ENCODE results near the gene PTPRM. TPM values are rescaled to one million over a fixed set of nuclear protein-coding genes. Genes with fewer than 3 reads are reported as not detected.

Gene PTPRM
- polyA plus RNA-seq, 1 donor (not counting 4 experiments of a cell fraction or from before 2014, with no cell fraction given) = 54.5 TPM

DNA sequence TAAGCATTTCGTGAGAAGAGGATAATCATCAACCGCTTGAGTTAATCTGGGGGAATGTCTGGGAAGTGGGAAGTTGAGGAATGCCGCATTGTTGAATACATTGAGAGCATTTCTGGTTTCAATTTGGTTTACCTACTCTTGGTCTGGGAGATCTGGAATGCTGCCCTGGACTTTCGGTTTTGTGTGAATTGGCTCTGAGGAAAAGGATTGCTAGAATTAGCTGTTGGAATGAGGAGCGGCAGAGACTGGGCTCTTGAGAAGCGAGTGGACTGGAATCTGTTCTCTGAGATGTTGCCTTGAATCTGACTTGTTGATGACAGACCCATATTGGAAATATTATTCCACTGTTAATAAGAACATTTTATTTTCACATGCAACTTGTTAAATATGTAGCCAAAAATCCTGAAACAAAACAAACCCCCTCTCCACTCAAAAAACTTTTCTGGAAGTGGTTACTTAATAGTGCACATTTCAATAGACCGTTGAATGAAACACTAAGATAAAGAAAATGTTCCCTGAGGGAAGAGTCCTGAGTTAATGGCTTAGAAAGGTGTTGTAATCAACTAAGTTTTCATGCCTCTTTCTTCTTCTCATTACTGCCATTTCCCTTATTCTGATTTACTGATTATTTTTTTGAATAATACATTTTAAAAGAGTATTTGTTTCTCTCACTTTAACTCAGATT is 50.8 kb downstream of the PTPRM start:
- no peaks in the 10 kb centered on the region for H4K20me1 ChIP-seq (ENCODE audit: control insufficient read depth, extremely low read depth, insufficient read depth, low read length)
- TF ChIP-seq EZH2 (IDR thresholded peaks at IDR 0.05; ENCODE audit: low read length) = no peak
- TF ChIP-seq, protein P1, sequence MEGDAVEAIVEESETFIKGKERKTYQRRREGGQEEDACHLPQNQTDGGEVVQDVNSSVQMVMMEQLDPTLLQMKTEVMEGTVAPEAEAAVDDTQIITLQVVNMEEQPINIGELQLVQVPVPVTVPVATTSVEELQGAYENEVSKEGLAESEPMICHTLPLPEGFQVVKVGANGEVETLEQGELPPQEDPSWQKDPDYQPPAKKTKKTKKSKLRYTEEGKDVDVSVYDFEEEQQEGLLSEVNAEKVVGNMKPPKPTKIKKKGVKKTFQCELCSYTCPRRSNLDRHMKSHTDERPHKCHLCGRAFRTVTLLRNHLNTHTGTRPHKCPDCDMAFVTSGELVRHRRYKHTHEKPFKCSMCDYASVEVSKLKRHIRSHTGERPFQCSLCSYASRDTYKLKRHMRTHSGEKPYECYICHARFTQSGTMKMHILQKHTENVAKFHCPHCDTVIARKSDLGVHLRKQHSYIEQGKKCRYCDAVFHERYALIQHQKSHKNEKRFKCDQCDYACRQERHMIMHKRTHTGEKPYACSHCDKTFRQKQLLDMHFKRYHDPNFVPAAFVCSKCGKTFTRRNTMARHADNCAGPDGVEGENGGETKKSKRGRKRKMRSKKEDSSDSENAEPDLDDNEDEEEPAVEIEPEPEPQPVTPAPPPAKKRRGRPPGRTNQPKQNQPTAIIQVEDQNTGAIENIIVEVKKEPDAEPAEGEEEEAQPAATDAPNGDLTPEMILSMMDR (optimal IDR thresholded peaks at IDR 0.05 in 1 of 3, IDR thresholded peaks at IDR 0.05 in 1 of 3, conservative IDR thresholded peaks at IDR 0.05 in 1 of 3; ENCODE audit: extremely low read depth in 1 of 3, insufficient read depth in 2 of 3, low read length in 3 of 3) = no peak
- no peak overlapping the region for H3K4me2 ChIP-seq (ENCODE audit: control insufficient read depth, extremely low read depth, insufficient read depth, low read depth, low read length)
- H2AFZ ChIP-seq (ENCODE audit: control insufficient read depth, low read length) = no peak overlapping the region
- H3K4me1 ChIP-seq (ENCODE audit: control insufficient read depth, extremely low read depth, insufficient read depth, low read length) = peaks cover 12% of the 10 kb centered on the region
- H3K4me3 ChIP-seq (ENCODE audit: control insufficient read depth in 2 of 3, extremely low read depth in 1 of 3, insufficient read depth in 2 of 3, low read depth in 1 of 3, low read length in 3 of 3) = no peak overlapping the region
- no peaks in the 10 kb centered on the region for H3K36me3 ChIP-seq (ENCODE audit: control insufficient read depth in 2 of 2, extremely low read depth in 1 of 2, insufficient read depth in 2 of 2, low read length in 2 of 2)
- FAIRE-seq (peak; percentile 13), DNase-seq (ENCODE audit: low read depth, low spot score) (no peak)
- H3K27ac ChIP-seq (ENCODE audit: control insufficient read depth, insufficient read depth, low read length) = no peak overlapping the region
- H3K9ac ChIP-seq (ENCODE audit: control insufficient read depth, extremely low read depth, insufficient read depth, low read length) = no peak overlapping the region
- no peaks in the 10 kb centered on the region for H3K9me3 ChIP-seq (ENCODE audit: control insufficient read depth, low read depth, low read length)
- no peaks in the 10 kb centered on the region for H3K9me1 ChIP-seq (ENCODE audit: control insufficient read depth, extremely low read depth, insufficient read depth, low read length)
- peaks cover 14% of the 10 kb centered on the region for H3K79me2 ChIP-seq (ENCODE audit: control insufficient read depth, insufficient read depth, low read length)
- dilution Hi-C loops (cut with MboI; ENCODE audit: extremely low pct_ligation_motif_present, low sequenced_read_pairs) = no loop called here
- no peaks in the 10 kb centered on the region for H3K27me3 ChIP-seq (ENCODE audit: control insufficient read depth, extremely low read depth, insufficient read depth, low read length)

DNA sequence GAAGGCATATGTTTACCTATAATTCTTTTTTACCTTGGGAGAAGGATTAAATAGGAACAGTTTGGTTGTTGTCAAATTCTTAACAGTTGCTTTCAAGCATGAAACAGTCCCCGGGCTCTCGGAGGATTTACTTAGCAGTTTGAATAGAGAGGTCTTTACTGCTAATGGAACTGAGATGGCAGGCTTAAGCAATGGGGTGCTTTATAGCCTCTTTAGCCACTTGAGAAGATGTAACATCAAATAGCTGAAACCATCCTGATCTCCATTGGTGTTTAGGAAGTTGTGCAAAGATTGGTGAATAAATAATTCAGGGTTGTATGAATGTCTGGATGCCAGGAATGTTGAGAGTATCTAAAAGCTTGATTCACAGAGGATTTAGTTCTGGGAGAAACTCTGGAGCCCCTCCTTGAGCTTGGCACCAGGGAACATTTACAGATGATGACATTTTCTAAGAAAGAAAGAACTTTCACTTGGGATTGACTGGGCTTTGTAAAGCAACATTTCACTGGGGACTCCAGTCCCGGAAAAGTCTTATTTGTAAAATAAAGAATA is 51.9 kb downstream of the PTPRM start:
- peaks cover 12% of the 10 kb centered on the region for H3K4me1 ChIP-seq (ENCODE audit: control insufficient read depth, extremely low read depth, insufficient read depth, low read length)
- TF ChIP-seq, protein P1 (optimal IDR thresholded peaks at IDR 0.05 in 1 of 3, IDR thresholded peaks at IDR 0.05 in 1 of 3, conservative IDR thresholded peaks at IDR 0.05 in 1 of 3; ENCODE audit: extremely low read depth in 1 of 3, insufficient read depth in 2 of 3, low read length in 3 of 3) = no peak
- no peak for TF ChIP-seq EZH2 (IDR thresholded peaks at IDR 0.05; ENCODE audit: low read length)
- H4K20me1 ChIP-seq (ENCODE audit: control insufficient read depth, extremely low read depth, insufficient read depth, low read length) = no peaks in the 10 kb centered on the region
- H3K36me3 ChIP-seq (ENCODE audit: control insufficient read depth in 2 of 2, extremely low read depth in 1 of 2, insufficient read depth in 2 of 2, low read length in 2 of 2) = no peaks in the 10 kb centered on the region
- no peak overlapping the region for H3K4me3 ChIP-seq (ENCODE audit: control insufficient read depth in 2 of 3, extremely low read depth in 1 of 3, insufficient read depth in 2 of 3, low read depth in 1 of 3, low read length in 3 of 3)
- no peaks in the 10 kb centered on the region for H3K9me1 ChIP-seq (ENCODE audit: control insufficient read depth, extremely low read depth, insufficient read depth, low read length)
- H3K9ac ChIP-seq (ENCODE audit: control insufficient read depth, extremely low read depth, insufficient read depth, low read length) = no peak overlapping the region
- no peaks in the 10 kb centered on the region for H3K27me3 ChIP-seq (ENCODE audit: control insufficient read depth, extremely low read depth, insufficient read depth, low read length)
- dilution Hi-C loops (cut with MboI; ENCODE audit: extremely low pct_ligation_motif_present, low sequenced_read_pairs) = no loop called here
- peaks cover 14% of the 10 kb centered on the region for H3K79me2 ChIP-seq (ENCODE audit: control insufficient read depth, insufficient read depth, low read length)
- no peak for FAIRE-seq
- no peak for DNase-seq (ENCODE audit: low read depth, low spot score)
- no peak overlapping the region for H2AFZ ChIP-seq (ENCODE audit: control insufficient read depth, low read length)
- no peak overlapping the region for H3K4me2 ChIP-seq (ENCODE audit: control insufficient read depth, extremely low read depth, insufficient read depth, low read depth, low read length)
- no peaks in the 10 kb centered on the region for H3K9me3 ChIP-seq (ENCODE audit: control insufficient read depth, low read depth, low read length)
- no peak overlapping the region for H3K27ac ChIP-seq (ENCODE audit: control insufficient read depth, insufficient read depth, low read length)
